A673 (cell line): ENCODE data around the gene NFATC1. TPM values are rescaled to one million over a fixed set of nuclear protein-coding genes. Genes with fewer than 3 reads are reported as not detected.

Source experiments
- BruUV-seq: library from RNA; stranded (reverse); fragments of 400-500 nt; replicated peaks from 2 replicates; lab custom pipeline; 2021; lab: Mats Ljungman, UMichigan
- CTCF ChIA-PET: fragments of 300-600 bp; sonication (Branson Sonifier 250); formaldehyde crosslinking; loops from one replicate; lab custom pipeline; 2022; ENCODE audit warnings: antibody characterized with exemption; lab: Charles Lee
- POLR2A ChIA-PET: fragments of 300-600 bp; sonication (Branson Sonifier 250); formaldehyde crosslinking; loops from one replicate; lab custom pipeline; 2022; ENCODE audit warnings: antibody characterized with exemption; ENCODE audit not compliant: low non-redundant PET; lab: Charles Lee
- DNase-seq: peaks from one replicate; pipeline ENCODE4 v3.0.0-alpha.2; 2015; ENCODE audit warnings: low spot score
- H3K27ac ChIP-seq: fragments of 200-600 bp; sonication (generic); 2 replicates; pipeline ENCODE4 v1.5.1; 2016; ENCODE audit warnings: mixed run types, low read depth, mild to moderate bottlenecking, mixed read lengths, antibody characterized with exemption, low read length; ENCODE audit not compliant: poor library complexity, severe bottlenecking
- H3K27me3 ChIP-seq: fragments of 200-600 bp; sonication (generic); replicated peaks from 2 replicates; pipeline ENCODE4 v1.6.1; 2017; ENCODE audit warnings: mixed run types, low read depth, mild to moderate bottlenecking, mixed read lengths, antibody characterized with exemption, low read length; ENCODE audit not compliant: insufficient read depth, poor library complexity
- H3K36me3 ChIP-seq: fragments of 200-600 bp; sonication (generic); 2 replicates; pipeline ENCODE4 v1.6.1; 2016; ENCODE audit warnings: mixed run types, mild to moderate bottlenecking, mixed read lengths, antibody characterized with exemption, low read length; ENCODE audit not compliant: insufficient read depth, poor library complexity, severe bottlenecking
- H3K4me1 ChIP-seq: fragments of 200-600 bp; sonication (generic); 2 replicates; pipeline ENCODE4 v1.6.1; 2017; ENCODE audit warnings: mixed run types, mild to moderate bottlenecking, mixed read lengths, antibody characterized with exemption, low read length; ENCODE audit not compliant: insufficient read depth, poor library complexity, severe bottlenecking
- H3K4me3 ChIP-seq: fragments of 200-600 bp; sonication (generic); 2 replicates; pipeline ENCODE4 v1.5.1; 2016; ENCODE audit warnings: low read depth, mixed run types, mild to moderate bottlenecking, mixed read lengths, low read length; ENCODE audit not compliant: poor library complexity, severe bottlenecking
- H3K9me3 ChIP-seq: fragments of 200-600 bp; sonication (generic); 2 replicates; pipeline ENCODE4 v1.6.1; 2016; ENCODE audit warnings: mixed run types, low read depth, mild to moderate bottlenecking, mixed read lengths, antibody characterized with exemption, low read length; ENCODE audit not compliant: poor library complexity, severe bottlenecking
- CTCF ChIP-seq: fragments of 300-800, 200-600 bp; sonication (generic); conservative IDR thresholded peaks from 2 replicates; pipeline ENCODE4 v1.5.1; 2017; ENCODE audit warnings: low read depth, mild to moderate bottlenecking, antibody characterized with exemption, low read length, moderate library complexity, mixed read lengths
- EZH2 ChIP-seq: fragments of 200-600 bp; sonication (generic); IDR thresholded peaks from 2 replicates; pipeline ENCODE4 v1.6.1; 2017; ENCODE audit warnings: borderline replicate concordance, low read depth, mild to moderate bottlenecking, mixed read lengths, antibody characterized with exemption, low read length; ENCODE audit not compliant: poor library complexity, severe bottlenecking
- intact Hi-C: fragments of 100-400 bp; cut with micrococcal nuclease; formaldehyde crosslinking; loops from one replicate; pipeline ENCODE4 v1.10.0; 2022; ENCODE audit not compliant: unreplicated experiment
- total RNA-seq: library from RNA; stranded (reverse); gene quantifications from 2 replicates; pipeline ENCODE4 v1.2.3, GENCODE V29; 2021

NFATC1 gene
- total RNA-seq, 1 experiment from 2014 or later = 10.4 TPM

DNA sequence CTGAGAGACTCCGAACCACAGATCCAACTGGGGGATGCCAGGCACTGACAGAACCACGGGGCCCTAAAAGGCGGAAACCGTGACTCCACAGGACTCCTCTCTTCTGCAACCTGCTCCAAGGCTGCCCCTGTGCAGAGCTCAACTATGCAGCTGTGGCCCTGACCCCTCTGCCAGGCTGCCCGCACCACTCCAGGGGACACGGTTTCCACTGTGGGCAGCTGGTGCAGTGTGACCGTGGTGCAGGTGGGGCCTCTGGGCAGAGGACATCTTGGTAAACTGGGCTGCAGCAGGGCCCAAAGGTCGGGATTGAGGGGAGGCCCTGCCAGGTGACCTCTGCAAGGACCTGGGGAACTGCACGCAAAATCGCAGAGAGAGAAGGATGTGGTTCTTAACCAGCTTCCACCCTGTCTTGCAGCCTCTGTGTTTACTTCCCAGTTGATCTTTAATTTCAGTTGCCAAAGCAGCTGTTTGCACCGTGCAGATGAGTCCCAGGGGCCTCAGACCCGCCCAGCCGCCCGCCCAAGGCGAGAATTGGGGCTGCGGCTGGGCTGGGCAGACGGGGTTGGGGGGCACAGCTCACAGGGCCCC, 179.3 kb downstream of the NFATC1 start:
- CTCF ChIA-PET = no interaction called here
- DNase-seq = no peak
- peaks cover 7% of the 10 kb centered on the region for H3K4me1 ChIP-seq
- no peak overlapping the region for H3K4me3 ChIP-seq
- H3K27ac ChIP-seq = no peak overlapping the region
- H3K27me3 ChIP-seq = no peaks in the 10 kb centered on the region
- POLR2A ChIA-PET = no interaction called here
- H3K9me3 ChIP-seq = peaks cover 6% of the 10 kb centered on the region
- BruUV-seq = no TSS peak
- intact Hi-C loops = no loop called here
- H3K36me3 ChIP-seq = no peaks in the 10 kb centered on the region
- TF ChIP-seq EZH2 = no peak
- no peak for TF ChIP-seq CTCF

DNA sequence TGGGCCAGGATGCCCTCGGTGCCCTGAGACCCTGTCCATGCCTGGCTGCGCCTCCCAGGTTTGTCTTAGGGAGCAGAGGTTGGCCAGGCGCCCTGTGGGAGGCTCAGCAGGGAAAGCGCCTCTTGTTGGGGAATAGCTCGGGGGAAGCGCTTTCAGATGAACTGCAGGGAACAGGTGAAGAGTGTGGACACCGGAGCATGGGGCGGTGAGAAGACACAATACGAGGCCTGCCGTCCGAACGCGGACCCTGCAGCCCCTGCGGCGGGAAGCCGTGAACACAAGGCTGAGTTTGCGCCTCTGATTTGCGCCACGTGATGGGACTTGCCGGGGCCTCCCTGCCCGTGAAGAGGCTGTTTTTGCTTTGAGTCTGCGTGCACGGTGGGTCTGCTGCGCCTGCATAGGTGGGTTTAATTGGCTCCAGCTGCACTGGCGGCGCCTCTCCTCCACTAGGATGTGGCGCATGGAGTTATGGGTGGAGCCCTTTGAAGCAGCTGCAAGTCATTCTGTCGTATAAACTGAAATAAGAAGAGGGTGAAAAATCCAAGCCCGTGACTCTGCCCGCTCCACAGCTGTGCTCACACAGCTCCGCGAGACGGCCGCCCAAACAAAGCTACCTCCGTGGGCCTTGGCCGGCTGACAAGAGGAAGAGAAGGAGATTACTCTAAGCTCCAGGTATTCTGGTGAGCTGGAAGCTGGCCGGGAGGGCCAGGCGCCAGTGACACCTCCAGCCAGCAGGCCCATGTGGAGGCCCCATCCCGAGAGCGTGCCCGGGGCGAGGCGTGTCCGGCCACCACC, 180.4 kb downstream of the NFATC1 start:
- H3K4me3 ChIP-seq = no peak overlapping the region
- ChIA-PET CTCF (no interaction called here), POLR2A (no interaction called here)
- H3K36me3 ChIP-seq = no peaks in the 10 kb centered on the region
- TF ChIP-seq EZH2 (no peak), CTCF (no peak)
- H3K27me3 ChIP-seq = no peaks in the 10 kb centered on the region
- H3K4me1 ChIP-seq = peaks cover 4% of the 10 kb centered on the region
- BruUV-seq = no TSS peak
- DNase-seq = no peak
- intact Hi-C loops = no loop called here
- no peak overlapping the region for H3K27ac ChIP-seq
- H3K9me3 ChIP-seq = peaks cover 6% of the 10 kb centered on the region

GRCh38 chr18:79576686-79577351, 181.1 kb downstream of the NFATC1 start:
- ChIA-PET CTCF (no interaction called here), POLR2A (no interaction called here)
- no TSS peak for BruUV-seq
- Histone ChIP-seq H3K4me3 (no peak overlapping the region), H3K4me1 (no peaks in the 10 kb centered on the region), H3K27ac (no peak overlapping the region), H3K27me3 (no peaks in the 10 kb centered on the region), H3K36me3 (no peaks in the 10 kb centered on the region), H3K9me3 (peaks cover 6% of the 10 kb centered on the region)
- no peak for DNase-seq
- TF ChIP-seq EZH2 (no peak), CTCF (no peak)
- intact Hi-C loops = no loop called here
